ENCODE results near the gene MZF1. TPM values are rescaled to one million over a fixed set of nuclear protein-coding genes. Genes with fewer than 3 reads are reported as not detected.

The MZF1 gene
- polyA plus RNA-seq, 3 donors, result 1.6 to 55.6 (median 1.7) TPM

DNA sequence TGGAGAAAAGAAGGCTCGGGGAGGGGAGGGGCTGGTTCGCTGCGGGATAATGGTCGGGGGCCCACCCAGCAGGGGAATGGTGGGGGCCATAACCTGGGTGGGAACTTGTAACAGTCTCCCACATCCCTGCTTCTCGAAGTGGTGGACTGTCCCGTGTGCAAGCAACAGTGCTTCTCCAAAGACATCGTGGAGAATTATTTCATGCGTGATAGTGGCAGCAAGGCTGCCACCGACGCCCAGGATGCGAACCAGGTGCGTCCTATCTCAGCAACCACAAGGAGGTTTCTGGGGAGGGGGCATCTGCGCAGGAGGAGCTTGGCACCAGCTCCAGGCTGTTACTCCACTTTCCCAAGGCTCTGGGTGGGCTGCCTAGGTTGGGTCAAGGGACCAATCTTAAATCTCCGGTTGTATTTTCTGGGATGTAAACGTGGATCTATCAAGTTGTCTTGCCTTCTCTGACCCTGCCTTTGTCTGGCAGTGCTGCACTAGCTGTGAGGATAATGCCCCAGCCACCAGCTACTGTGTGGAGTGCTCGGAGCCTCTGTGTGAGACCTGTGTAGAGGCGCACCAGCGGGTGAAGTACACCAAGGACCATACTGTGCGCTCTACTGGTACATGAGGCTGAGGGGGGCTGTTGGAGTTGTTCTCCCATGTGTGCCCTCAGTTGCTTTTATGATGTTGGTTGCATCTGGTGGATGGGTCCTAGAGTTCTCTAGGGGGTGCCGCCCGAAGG lies 27.7 kb downstream of the MZF1 start:
- H3K4me3 Mint-ChIP-seq, result peak overlapping the region; percentile 89 to 93

More for the DNA sequence above, 27.7 kb downstream of the MZF1 start:
- H3K27me3 ChIP-seq (ENCODE audit: control insufficient read depth in 2 of 2, insufficient read depth in 2 of 2, low read length in 2 of 2), result no peaks in the 10 kb centered on the region
- no peak for DNase-seq
- no peak for TF ChIP-seq CTCF (IDR thresholded peaks at IDR 0.05)
- H3K9ac ChIP-seq (ENCODE audit: insufficient read depth, low read length, poor library complexity, severe bottlenecking), result peak overlapping the region; percentile 79
- peaks cover 27 to 29% of the 10 kb centered on the region in 2 donors for H3K4me1 ChIP-seq (ENCODE audit: control insufficient read depth in 1 of 2, insufficient read depth in 2 of 2, low read length in 2 of 2)
- H3K4me2 ChIP-seq (replicated peaks; ENCODE audit: extremely low read depth, low read length, poor library complexity, severe bottlenecking), result peak overlapping the region; percentile 99
- no peaks in the 10 kb centered on the region for H3K9me3 ChIP-seq (replicated peaks in 1 of 2; ENCODE audit: control insufficient read depth in 1 of 2, insufficient read depth in 1 of 2, low read length in 2 of 2)
- H3K9me3 Mint-ChIP-seq, result peaks cover 0 to 2% (median 0%) of the 10 kb centered on the region in 7 donors
- peaks cover 33% of the 10 kb centered on the region for H3K4me1 Mint-ChIP-seq
- H4K20me1 ChIP-seq (ENCODE audit: insufficient read depth, low read length), result peaks cover 58% of the 10 kb centered on the region
- peak overlapping the region; percentile 76 to 93 (median 84) for H3K4me3 ChIP-seq (replicated peaks in 1 of 3; ENCODE audit: low read depth in 2 of 3, low read length in 3 of 3)
- H3K27me3 Mint-ChIP-seq (ENCODE audit: low read depth in 3 of 3), result peaks cover 0 to 4% (median 3%) of the 10 kb centered on the region in 3 donors
- 16% methylated on average over 17 of the region's 21 CpGs for WGBS (ENCODE audit: insufficient coverage)
- H3K27ac ChIP-seq (ENCODE audit: low read depth in 1 of 2, low read length in 2 of 2), result peak overlapping the region in 1 of 2 donors; percentile 70
- H3K79me2 ChIP-seq (ENCODE audit: insufficient read depth, low read length), result peaks cover 50% of the 10 kb centered on the region
- H3K36me3 Mint-ChIP-seq, result peaks cover 34 to 46% of the 10 kb centered on the region in 2 donors
- no peak overlapping the region for H2AFZ ChIP-seq (ENCODE audit: insufficient read depth, low read depth, low read length, poor library complexity, severe bottlenecking)
- intact Hi-C loops (cut with micrococcal nuclease), result loop anchor here in 1 of 2 donors (2.0 kb wide), 1 partner anchor 13 kb away; the partner anchor contains the start of gene UBE2M
- peak overlapping the region; percentile 81 to 94 (median 87) for H3K27ac Mint-ChIP-seq
- H3K36me3 ChIP-seq (replicated peaks in 1 of 2; ENCODE audit: control insufficient read depth in 1 of 2, insufficient read depth in 2 of 2, low read length in 2 of 2), result peaks cover 34 to 35% of the 10 kb centered on the region in 2 donors
